Measurements from ENCODE around the gene MIEF1. TPM values are rescaled to one million over a fixed set of nuclear protein-coding genes. Genes with fewer than 3 reads are reported as not detected.
"Not testable (repeated sequence)": the region's sequence is repeated elsewhere in the genome, so short reads cannot be mapped to it uniquely, and the experiment has no call there.

Gene MIEF1
- total and polyA plus RNA-seq, 3 donors from 2014 or later: 60.6 to 120 (median 78.2) TPM

DNA sequence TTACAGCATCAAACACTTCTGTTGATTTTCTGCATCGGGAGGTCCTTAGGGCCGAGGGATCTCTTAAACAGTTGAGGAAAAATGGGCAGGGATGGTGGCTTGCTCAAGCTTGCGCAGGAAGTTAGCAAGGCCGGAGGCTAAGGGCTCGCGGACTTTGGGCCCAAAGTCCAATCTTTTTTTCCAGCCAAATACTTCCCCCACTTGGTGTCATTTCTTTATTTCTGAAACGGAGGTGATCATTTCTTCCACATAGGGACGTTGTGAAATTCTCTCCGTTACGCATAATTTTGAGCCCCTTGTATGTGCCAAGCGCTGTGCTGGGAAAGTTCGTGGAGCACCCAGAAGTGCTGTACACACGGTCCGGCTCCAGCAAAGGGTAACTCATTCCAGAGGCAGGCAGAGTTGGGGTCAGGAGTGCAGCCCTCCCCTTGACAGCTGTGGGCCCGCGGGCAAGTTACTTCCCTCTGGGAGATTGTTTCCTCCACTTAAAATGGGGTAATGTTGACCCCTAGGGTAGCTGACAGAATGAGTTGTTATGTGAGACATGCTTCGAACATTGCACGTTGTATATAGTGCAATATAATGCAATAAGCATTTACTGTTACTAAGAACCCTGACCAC is 809 bp downstream of the MIEF1 start:
- peaks cover 28% of the 10 kb centered on the region for H3K4me1 ChIP-seq
- H3K4me3 ChIP-seq: peak overlapping the region; percentile 85 to 95
- H3K9me3 ChIP-seq: no peaks in the 10 kb centered on the region
- H3K36me3 ChIP-seq (ENCODE audit: low read depth, missing control alignments): no peaks in the 10 kb centered on the region
- no peaks in the 10 kb centered on the region for H3K27me3 ChIP-seq
- DNase-seq: no peak
- H3K27ac ChIP-seq: peak overlapping the region; percentile 86 to 87
- TF ChIP-seq, protein P1, sequence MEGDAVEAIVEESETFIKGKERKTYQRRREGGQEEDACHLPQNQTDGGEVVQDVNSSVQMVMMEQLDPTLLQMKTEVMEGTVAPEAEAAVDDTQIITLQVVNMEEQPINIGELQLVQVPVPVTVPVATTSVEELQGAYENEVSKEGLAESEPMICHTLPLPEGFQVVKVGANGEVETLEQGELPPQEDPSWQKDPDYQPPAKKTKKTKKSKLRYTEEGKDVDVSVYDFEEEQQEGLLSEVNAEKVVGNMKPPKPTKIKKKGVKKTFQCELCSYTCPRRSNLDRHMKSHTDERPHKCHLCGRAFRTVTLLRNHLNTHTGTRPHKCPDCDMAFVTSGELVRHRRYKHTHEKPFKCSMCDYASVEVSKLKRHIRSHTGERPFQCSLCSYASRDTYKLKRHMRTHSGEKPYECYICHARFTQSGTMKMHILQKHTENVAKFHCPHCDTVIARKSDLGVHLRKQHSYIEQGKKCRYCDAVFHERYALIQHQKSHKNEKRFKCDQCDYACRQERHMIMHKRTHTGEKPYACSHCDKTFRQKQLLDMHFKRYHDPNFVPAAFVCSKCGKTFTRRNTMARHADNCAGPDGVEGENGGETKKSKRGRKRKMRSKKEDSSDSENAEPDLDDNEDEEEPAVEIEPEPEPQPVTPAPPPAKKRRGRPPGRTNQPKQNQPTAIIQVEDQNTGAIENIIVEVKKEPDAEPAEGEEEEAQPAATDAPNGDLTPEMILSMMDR (IDR thresholded peaks at IDR 0.05): no peak
- TF ChIP-seq POLR2A (IDR thresholded peaks at IDR 0.05): no peak
- WGBS, 2 donors: 3 to 5% methylated on average over 18 of the region's 18 CpGs
- intact Hi-C loops (cut with DNase I; ENCODE audit: low total_unique reads): no loop called here

DNA sequence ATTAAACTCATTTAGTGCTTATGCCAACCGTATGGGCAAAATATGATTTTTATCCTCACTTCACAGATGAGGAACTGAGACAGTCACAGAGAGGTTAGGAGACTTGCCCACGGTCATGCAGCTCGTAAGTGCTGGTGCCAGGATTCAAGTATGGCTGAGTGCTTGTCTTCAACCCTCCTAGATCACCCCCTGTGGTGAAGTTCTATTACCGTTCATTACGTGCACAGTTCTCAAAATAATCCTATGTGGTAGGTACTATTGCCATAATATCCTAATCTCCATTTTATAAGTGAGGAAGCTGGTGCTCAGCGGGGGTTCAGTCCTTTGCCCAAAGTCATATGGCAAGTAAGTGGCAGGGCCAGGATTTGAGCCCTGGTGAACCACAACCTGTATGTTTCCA is 1.5 kb downstream of the MIEF1 start:
- no peak for DNase-seq
- H3K36me3 ChIP-seq (ENCODE audit: low read depth, missing control alignments): no peaks in the 10 kb centered on the region
- H3K4me3 ChIP-seq: peak overlapping the region; percentile 85 to 95
- H3K27me3 ChIP-seq: no peaks in the 10 kb centered on the region
- intact Hi-C loops (cut with DNase I; ENCODE audit: low total_unique reads): no loop called here
- H3K4me1 ChIP-seq: peaks cover 28% of the 10 kb centered on the region
- no peak overlapping the region for H3K27ac ChIP-seq
- TF ChIP-seq, protein P1 (IDR thresholded peaks at IDR 0.05): no peak
- TF ChIP-seq POLR2A (IDR thresholded peaks at IDR 0.05): no peak
- no peaks in the 10 kb centered on the region for H3K9me3 ChIP-seq
- 59 to 65% methylated on average over 6 of the region's 6 CpGs for WGBS, 2 donors

DNA sequence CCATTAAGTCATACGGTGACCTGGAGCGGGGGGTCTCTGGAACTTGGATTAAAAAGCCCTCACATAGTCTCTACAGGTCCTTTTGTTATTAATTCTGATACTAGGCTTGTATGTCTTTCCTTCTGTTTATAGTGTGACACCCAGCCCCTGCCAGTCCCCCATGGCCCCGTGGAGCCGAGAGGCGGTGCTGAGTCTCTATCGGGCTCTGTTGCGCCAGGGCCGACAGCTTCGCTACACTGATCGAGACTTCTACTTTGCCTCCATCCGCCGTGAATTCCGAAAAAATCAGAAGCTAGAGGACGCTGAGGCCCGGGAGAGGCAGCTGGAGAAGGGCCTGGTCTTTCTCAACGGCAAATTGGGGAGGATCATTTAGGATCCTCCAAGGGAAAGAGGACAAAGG is 2.0 kb downstream of the MIEF1 start:
- no peaks in the 10 kb centered on the region for H3K9me3 ChIP-seq
- TF ChIP-seq, protein P1 (IDR thresholded peaks at IDR 0.05): no peak
- no peak for TF ChIP-seq POLR2A (IDR thresholded peaks at IDR 0.05)
- H3K4me1 ChIP-seq: peaks cover 28% of the 10 kb centered on the region

DNA sequence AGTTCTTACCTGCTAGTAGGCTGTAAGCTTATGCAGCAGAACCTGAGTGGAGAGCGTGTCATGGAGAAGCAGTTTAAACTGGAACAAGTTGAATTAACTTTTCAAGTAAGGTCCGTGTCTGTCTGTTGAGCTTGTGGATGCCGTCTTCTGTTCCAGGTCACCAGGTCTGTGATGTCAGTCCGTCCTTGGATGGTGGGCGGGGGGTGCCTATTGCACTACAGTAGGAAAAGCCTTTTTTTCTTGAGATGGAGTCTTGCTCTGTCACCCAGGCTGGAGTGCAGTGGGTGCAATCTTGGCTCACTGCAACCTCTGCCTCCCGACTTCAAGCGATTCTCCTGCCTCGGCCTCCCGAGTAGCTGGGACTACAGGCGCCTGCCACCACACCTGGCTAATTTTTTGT is 4.9 kb downstream of the MIEF1 start:
- H3K4me3 ChIP-seq; H3K36me3 ChIP-seq (ENCODE audit: low read depth, missing control alignments); intact Hi-C loops (cut with DNase I; ENCODE audit: low total_unique reads); H3K9me3 ChIP-seq; H3K27ac ChIP-seq; H3K27me3 ChIP-seq; DNase-seq: not testable (repeated sequence)
- H3K4me1 ChIP-seq: peaks cover 12% of the 10 kb centered on the region
- WGBS, 2 donors: 85 to 88% methylated on average over 10 of the region's 10 CpGs

More for the DNA sequence above, 2.0 kb downstream of the MIEF1 start:
- DNase-seq: no peak
- Histone ChIP-seq H3K27me3 (no peaks in the 10 kb centered on the region), H3K36me3 (ENCODE audit: low read depth, missing control alignments) (no peaks in the 10 kb centered on the region), H3K4me3 (no peak overlapping the region), H3K27ac (no peak overlapping the region)
- WGBS, 2 donors: 93 to 96% methylated on average over 15 to 16 of the region's 16 CpGs
- intact Hi-C loops (cut with DNase I; ENCODE audit: low total_unique reads): no loop called here

DNA sequence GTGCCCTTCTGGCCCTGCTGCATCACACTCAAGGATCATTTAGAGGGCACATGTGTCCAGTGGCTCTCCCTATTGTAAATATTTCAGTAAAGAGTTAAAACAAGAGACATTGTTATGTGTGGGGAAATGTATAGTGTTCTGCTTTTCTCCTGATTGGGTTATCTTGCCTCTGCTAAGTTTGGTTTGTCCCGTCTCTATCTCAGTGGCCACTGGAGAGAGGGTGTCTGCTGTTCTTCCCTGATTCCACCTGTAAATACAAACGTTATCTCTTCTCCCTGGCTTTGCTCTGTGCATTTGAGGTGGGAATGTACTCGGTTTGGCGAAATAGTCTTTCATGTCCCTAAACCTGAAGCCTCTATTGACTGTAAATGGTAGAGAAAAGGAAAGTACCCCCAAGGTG is 6.3 kb downstream of the MIEF1 start:
- Histone ChIP-seq H3K4me1 (peaks cover 5% of the 10 kb centered on the region), H3K27ac (no peak overlapping the region), H3K36me3 (ENCODE audit: low read depth, missing control alignments) (no peaks in the 10 kb centered on the region), H3K4me3 (no peak overlapping the region), H3K9me3 (no peaks in the 10 kb centered on the region), H3K27me3 (no peaks in the 10 kb centered on the region)
- intact Hi-C loops (cut with DNase I; ENCODE audit: low total_unique reads): no loop called here
- TF ChIP-seq, protein P1 (IDR thresholded peaks at IDR 0.05): no peak
- no peak for TF ChIP-seq POLR2A (IDR thresholded peaks at IDR 0.05)
- WGBS, 2 donors: 77 to 81% methylated on average over 4 of the region's 4 CpGs
- DNase-seq: no peak
